ENCODE results near the gene XAB2. TPM values are rescaled to one million over a fixed set of nuclear protein-coding genes. Genes with fewer than 3 reads are reported as not detected.

The XAB2 gene
- polyA plus RNA-seq, 1 donor from 2014 or later = 19.6 TPM

DNA sequence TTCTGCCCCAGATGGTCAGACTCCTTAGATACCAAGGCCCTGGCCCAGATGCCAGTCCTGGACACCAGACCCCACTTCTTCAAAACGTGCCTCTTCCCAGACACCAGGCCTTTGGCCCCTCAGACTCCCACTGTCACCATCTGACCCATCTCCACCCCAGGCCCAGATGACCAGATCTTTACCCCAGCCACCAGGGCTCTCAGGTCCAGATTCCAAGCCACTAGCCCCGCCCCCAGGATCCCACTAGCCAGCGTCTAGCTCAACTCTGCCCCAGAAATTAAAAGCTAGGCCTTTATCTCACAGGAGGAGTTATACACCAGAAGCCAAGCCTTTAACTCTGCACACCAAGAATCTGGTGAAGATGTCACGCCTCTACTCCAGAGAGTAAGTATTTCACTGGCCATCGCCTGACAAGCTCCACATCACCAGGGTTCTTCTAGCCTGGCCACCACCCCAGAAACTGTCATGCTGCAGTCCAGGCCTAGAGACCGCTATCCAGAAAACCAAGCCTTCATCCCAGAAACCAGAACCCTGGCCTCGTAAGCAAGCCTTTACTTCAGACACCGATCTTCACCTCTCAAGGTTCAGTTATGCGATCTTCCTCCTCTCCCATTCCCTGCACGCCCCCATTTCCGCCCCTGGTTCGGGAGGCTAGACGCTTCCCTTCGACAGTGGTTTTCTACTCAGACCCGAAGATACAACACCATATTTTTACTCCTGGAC, 595 bp downstream of the XAB2 start:
- Histone ChIP-seq H3K36me3 (ENCODE audit: insufficient read depth, low read length) (no peaks in the 10 kb centered on the region), H3K27ac (ENCODE audit: low read length) (peak overlapping the region; percentile 65)

GRCh38 chr19:7627166-7627565, 2.2 kb downstream of the XAB2 start:
- Histone ChIP-seq H3F3A (ENCODE audit: insufficient read depth, low read length, poor library complexity, severe bottlenecking) (no peaks in the 10 kb centered on the region), H3K4me3 (ENCODE audit: low read length) (no peak overlapping the region), H3K27me3 (ENCODE audit: insufficient read depth, low read depth, low read length) (no peaks in the 10 kb centered on the region), H3K9ac (ENCODE audit: low read length) (no peak overlapping the region), H3K36me3 (ENCODE audit: insufficient read depth, low read length) (no peaks in the 10 kb centered on the region), H2AFZ (ENCODE audit: low read depth, low read length) (no peak overlapping the region), H3K9me3 (ENCODE audit: low read length) (no peaks in the 10 kb centered on the region), H3K27ac (ENCODE audit: low read length) (no peak overlapping the region), H3K4me2 (ENCODE audit: low read length) (no peak overlapping the region), H3K9me2 (ENCODE audit: insufficient read depth, low read length) (no peaks in the 10 kb centered on the region), H3K79me2 (replicated peaks; ENCODE audit: insufficient read depth, low read length) (peaks cover 33% of the 10 kb centered on the region), H4K20me1 (ENCODE audit: insufficient read depth) (no peaks in the 10 kb centered on the region)
- no peak for TF ChIP-seq EZH2 (IDR thresholded peaks at IDR 0.05; ENCODE audit: borderline replicate concordance, insufficient read depth, low read length, poor library complexity, severe bottlenecking)
- no peak for TF ChIP-seq POLR2AphosphoS5 (IDR thresholded peaks at IDR 0.05)
- no peak for TF ChIP-seq RAD21 (conservative IDR thresholded peaks at IDR 0.05)

More for the DNA sequence above, 595 bp downstream of the XAB2 start:
- Histone ChIP-seq H3K9me2 (ENCODE audit: insufficient read depth, low read length) (no peaks in the 10 kb centered on the region), H3K27me3 (ENCODE audit: insufficient read depth, low read depth, low read length) (no peaks in the 10 kb centered on the region), H3K9ac (ENCODE audit: low read length) (peak overlapping the region; percentile 85), H3K79me2 (replicated peaks; ENCODE audit: insufficient read depth, low read length) (peaks cover 33% of the 10 kb centered on the region), H3K4me2 (ENCODE audit: low read length) (peak overlapping the region; percentile 72), H3K4me3 (ENCODE audit: low read length) (peak overlapping the region; percentile 76), H2AFZ (ENCODE audit: low read depth, low read length) (no peak overlapping the region), H4K20me1 (ENCODE audit: insufficient read depth) (no peaks in the 10 kb centered on the region), H3F3A (ENCODE audit: insufficient read depth, low read length, poor library complexity, severe bottlenecking) (no peaks in the 10 kb centered on the region), H3K9me3 (ENCODE audit: low read length) (no peaks in the 10 kb centered on the region)
- no peak for TF ChIP-seq TAF1 (IDR thresholded peaks at IDR 0.05; ENCODE audit: low read depth)
- TF ChIP-seq, protein P1, sequence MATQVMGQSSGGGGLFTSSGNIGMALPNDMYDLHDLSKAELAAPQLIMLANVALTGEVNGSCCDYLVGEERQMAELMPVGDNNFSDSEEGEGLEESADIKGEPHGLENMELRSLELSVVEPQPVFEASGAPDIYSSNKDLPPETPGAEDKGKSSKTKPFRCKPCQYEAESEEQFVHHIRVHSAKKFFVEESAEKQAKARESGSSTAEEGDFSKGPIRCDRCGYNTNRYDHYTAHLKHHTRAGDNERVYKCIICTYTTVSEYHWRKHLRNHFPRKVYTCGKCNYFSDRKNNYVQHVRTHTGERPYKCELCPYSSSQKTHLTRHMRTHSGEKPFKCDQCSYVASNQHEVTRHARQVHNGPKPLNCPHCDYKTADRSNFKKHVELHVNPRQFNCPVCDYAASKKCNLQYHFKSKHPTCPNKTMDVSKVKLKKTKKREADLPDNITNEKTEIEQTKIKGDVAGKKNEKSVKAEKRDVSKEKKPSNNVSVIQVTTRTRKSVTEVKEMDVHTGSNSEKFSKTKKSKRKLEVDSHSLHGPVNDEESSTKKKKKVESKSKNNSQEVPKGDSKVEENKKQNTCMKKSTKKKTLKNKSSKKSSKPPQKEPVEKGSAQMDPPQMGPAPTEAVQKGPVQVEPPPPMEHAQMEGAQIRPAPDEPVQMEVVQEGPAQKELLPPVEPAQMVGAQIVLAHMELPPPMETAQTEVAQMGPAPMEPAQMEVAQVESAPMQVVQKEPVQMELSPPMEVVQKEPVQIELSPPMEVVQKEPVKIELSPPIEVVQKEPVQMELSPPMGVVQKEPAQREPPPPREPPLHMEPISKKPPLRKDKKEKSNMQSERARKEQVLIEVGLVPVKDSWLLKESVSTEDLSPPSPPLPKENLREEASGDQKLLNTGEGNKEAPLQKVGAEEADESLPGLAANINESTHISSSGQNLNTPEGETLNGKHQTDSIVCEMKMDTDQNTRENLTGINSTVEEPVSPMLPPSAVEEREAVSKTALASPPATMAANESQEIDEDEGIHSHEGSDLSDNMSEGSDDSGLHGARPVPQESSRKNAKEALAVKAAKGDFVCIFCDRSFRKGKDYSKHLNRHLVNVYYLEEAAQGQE (IDR thresholded peaks at IDR 0.05; ENCODE audit: borderline replicate concordance) = no peak

- peaks cover 32% of the 10 kb centered on the region for H3K79me2 ChIP-seq (replicated peaks; ENCODE audit: insufficient read depth, low read length)
- no peaks in the 10 kb centered on the region for H3K9me2 ChIP-seq (ENCODE audit: insufficient read depth, low read length)
- H3K9me3 ChIP-seq (ENCODE audit: low read length) = no peaks in the 10 kb centered on the region
- no peak overlapping the region for H3K4me3 ChIP-seq (ENCODE audit: low read length)
- no peak overlapping the region for H3K9ac ChIP-seq (ENCODE audit: low read length)
- TF ChIP-seq CTCF (IDR thresholded peaks at IDR 0.05; ENCODE audit: poor library complexity, severe bottlenecking) (no peak), EP300 (conservative IDR thresholded peaks at IDR 0.05; ENCODE audit: poor library complexity, severe bottlenecking) (no peak), EZH2 (IDR thresholded peaks at IDR 0.05; ENCODE audit: borderline replicate concordance, insufficient read depth, low read length, poor library complexity, severe bottlenecking) (no peak), RAD21 (conservative IDR thresholded peaks at IDR 0.05) (no peak), TAF1 (IDR thresholded peaks at IDR 0.05; ENCODE audit: low read depth) (no peak)
- TF ChIP-seq, protein P1 (IDR thresholded peaks at IDR 0.05; ENCODE audit: borderline replicate concordance) = no peak
- H3K36me3 ChIP-seq (ENCODE audit: insufficient read depth, low read length) = no peaks in the 10 kb centered on the region
- H3K27me3 ChIP-seq (ENCODE audit: insufficient read depth, low read depth, low read length) = no peaks in the 10 kb centered on the region
- H3F3A ChIP-seq (ENCODE audit: insufficient read depth, low read length, poor library complexity, severe bottlenecking) = no peaks in the 10 kb centered on the region
- H3K27ac ChIP-seq (ENCODE audit: low read length) = no peak overlapping the region
- no peak overlapping the region for H3K4me2 ChIP-seq (ENCODE audit: low read length)
- H2AFZ ChIP-seq (ENCODE audit: low read depth, low read length) = no peak overlapping the region
- H4K20me1 ChIP-seq (ENCODE audit: insufficient read depth) = no peaks in the 10 kb centered on the region
These were observed 3.5 kb downstream of the XAB2 start for GRCh38 chr19:7625763-7626372.

All from neural cell (in vitro differentiated cells).